GM12878 (cell line): ENCODE data around the gene ADAMTS14. TPM values are rescaled to one million over a fixed set of nuclear protein-coding genes. Genes with fewer than 3 reads are reported as not detected.

Experiments used
- ATAC-seq: fragments of 200-7000 bp; cut with Tn5 transposase; 3 replicates; pipeline ENCODE4 v1.9.1; 2020; ENCODE audit warnings: mild to moderate bottlenecking, moderate library complexity
- BruUV-seq: library from RNA; stranded (reverse); fragments of 400-500 nt; replicated peaks from 2 replicates; lab custom pipeline; 2021; lab: Mats Ljungman, UMichigan
- CTCF ChIA-PET: fragments of 300-600 bp; sonication (Branson Sonifier 250); formaldehyde crosslinking; extraction: SDS; loops from one replicate; lab custom pipeline; 2021; ENCODE audit warnings: inconsistent platforms; lab: Yijun Ruan, JAX
- POLR2A ChIA-PET: fragments of 350-600 bp; formaldehyde crosslinking; extraction: SDS; loops from one replicate; lab custom pipeline; 2021; ENCODE audit warnings: inconsistent platforms; lab: Charles Lee
- RAD21 ChIA-PET: fragments of 300-600 bp; sonication (Branson Sonifier 250); formaldehyde crosslinking; loops from one replicate; lab custom pipeline; 2023; ENCODE audit warnings: antibody characterized with exemption; ENCODE audit not compliant: unreplicated experiment; lab: Charles Lee
- SMC1A ChIA-PET: fragments of 300-600 bp; sonication (Branson Sonifier 250); formaldehyde crosslinking; loops from one replicate; lab custom pipeline; 2023; ENCODE audit not compliant: unreplicated experiment, uncharacterized antibody; lab: Charles Lee
- DNase-seq: peaks from one replicate; pipeline ENCODE4 v3.0.0-alpha.2; 2011; ENCODE audit warnings: low read depth, low spot score
- FAIRE-seq: peaks from 3 replicates; lab custom pipeline; 2011; peaks lifted over from hg19 to GRCh38; lab: Jason Lieb, UNC
- H2AFZ ChIP-seq: 2 replicates; pipeline ENCODE4 v1.6.0; 2011; ENCODE audit warnings: low read depth, low read length, control low read depth; ENCODE audit not compliant: control insufficient read depth
- H3K27ac ChIP-seq: 2 replicates; pipeline ENCODE4 v1.5.1; 2011; ENCODE audit warnings: control low read depth; ENCODE audit not compliant: control insufficient read depth, insufficient read depth
- H3K27me3 ChIP-seq, 2 experiments: replicated peaks in 1 of 2; 2 replicates each; pipeline versions ENCODE4 v1.6.0 to v1.6.1; 2011; ENCODE audit warnings: low read length in 1 of 2; ENCODE audit not compliant: control insufficient read depth in 2 of 2, insufficient read depth in 2 of 2
- H3K36me3 ChIP-seq, 2 experiments: 2 replicates each; pipeline ENCODE4 v1.5.1; 2011; ENCODE audit warnings: low read length in 1 of 2; ENCODE audit not compliant: control insufficient read depth in 2 of 2, insufficient read depth in 2 of 2
- H3K4me1 ChIP-seq: 2 replicates; pipeline ENCODE4 v1.6.1; 2011; ENCODE audit warnings: mild to moderate bottlenecking, low read length, moderate library complexity, mixed read lengths; ENCODE audit not compliant: control insufficient read depth, insufficient read depth
- H3K4me2 ChIP-seq: 2 replicates; pipeline ENCODE4 v1.6.0; 2011; ENCODE audit warnings: control low read depth; ENCODE audit not compliant: control insufficient read depth, insufficient read depth
- H3K4me3 ChIP-seq: fragments of 200-600 bp; sonication (generic); 2 replicates; pipeline ENCODE4 v1.5.1; 2016
- H3K79me2 ChIP-seq: 2 replicates; pipeline ENCODE4 v1.6.0; 2011; ENCODE audit warnings: low read length; ENCODE audit not compliant: control insufficient read depth, insufficient read depth
- H3K9ac ChIP-seq: 2 replicates; pipeline ENCODE4 v1.8.0; 2011; ENCODE audit warnings: low read length, control low read depth, mixed read lengths; ENCODE audit not compliant: control insufficient read depth, insufficient read depth
- H3K9me3 ChIP-seq: replicated peaks from 3 replicates; pipeline ENCODE4 v1.5.1; 2011; ENCODE audit warnings: mild to moderate bottlenecking, low read length; ENCODE audit not compliant: control insufficient read depth, insufficient read depth
- H4K20me1 ChIP-seq: 2 replicates; pipeline ENCODE4 v1.6.0; 2011; ENCODE audit not compliant: control insufficient read depth, insufficient read depth
- BCL11A ChIP-seq: IDR thresholded peaks from 2 replicates; pipeline ENCODE4 v1.6.1; 2011; ENCODE audit warnings: low read depth, low read length
- FOXK2 ChIP-seq: fragments of 450-650 bp; IDR thresholded peaks from 2 replicates; pipeline ENCODE4 v1.6.1; 2017; ENCODE audit warnings: mild to moderate bottlenecking, moderate library complexity
- HDAC2 ChIP-seq: fragments of 200-600 bp; sonication (generic); IDR thresholded peaks from 2 replicates; pipeline ENCODE4 v1.6.1; 2017
- IRF5 ChIP-seq: fragments of 450-650 bp; IDR thresholded peaks from 2 replicates; pipeline ENCODE4 v1.6.1; 2017; ENCODE audit warnings: borderline replicate concordance
- KAT2A ChIP-seq: conservative IDR thresholded peaks from 2 replicates; pipeline ENCODE4 v1.6.1; 2011; ENCODE audit warnings: low read depth, low read length; ENCODE audit not compliant: control insufficient read depth
- MEF2B ChIP-seq: fragments of 450-650 bp; IDR thresholded peaks from 2 replicates; pipeline ENCODE4 v1.6.1; 2018; ENCODE audit warnings: mild to moderate bottlenecking, moderate library complexity; ENCODE audit not compliant: partially characterized antibody, poor library complexity, severe bottlenecking
- NFIC ChIP-seq: IDR thresholded peaks from 2 replicates; pipeline ENCODE4 v1.6.1; 2012; ENCODE audit warnings: low read depth, mild to moderate bottlenecking, inconsistent platforms, low read length, moderate library complexity
- RELB ChIP-seq: fragments of 450-650 bp; IDR thresholded peaks from 2 replicates; pipeline ENCODE4 v1.6.1; 2017; ENCODE audit warnings: low read depth, mild to moderate bottlenecking, moderate library complexity
- SIX5 ChIP-seq: IDR thresholded peaks from 2 replicates; pipeline ENCODE4 v1.6.1; 2011; ENCODE audit warnings: mild to moderate bottlenecking, low read depth, low read length, moderate library complexity; ENCODE audit not compliant: severe bottlenecking
- SRF ChIP-seq, 2 experiments: IDR thresholded peaks; 2 replicates each; pipeline ENCODE4 v1.6.1; 2011; ENCODE audit warnings: low read depth in 2 of 2, low read length in 2 of 2, mild to moderate bottlenecking in 1 of 2, moderate library complexity in 1 of 2
- ZSCAN29 ChIP-seq: fragments of 450-650 bp; IDR thresholded peaks from 2 replicates; pipeline ENCODE4 v1.6.1; 2017; ENCODE audit warnings: mild to moderate bottlenecking, moderate library complexity
- WGBS: methylation state at CpG from one replicate; pipeline ENCODE4 v1.1.6; 2016; ENCODE audit warnings: low lambda C conversion rate; ENCODE audit not compliant: insufficient replicate concordance, insufficient coverage; ENCODE audit errors: missing lambda C conversion rate; 5-methylcytosine and 5-hydroxymethylcytosine counted together
- in situ Hi-C: fragments of 300-500 bp; cut with MboI; formaldehyde crosslinking; loops from 9 replicates; pipeline ENCODE4 v1.14.3; 2018; ENCODE audit warnings: mixed read lengths
- intact Hi-C: fragments of 100-400 bp; cut with micrococcal nuclease; formaldehyde crosslinking; loops from one replicate; pipeline ENCODE4 v1.14.2; 2022; ENCODE audit not compliant: unreplicated experiment
- polyA plus RNA-seq, 11 experiments: library from polyadenylated mRNA; depleted of rRNA in 4 of 11; unstranded in 6 of 11; stranded (reverse) in 5 of 11; fragments of >200 nt; fragmentation: Nextera tagmentation in 4 of 11; fragmentation: Illumina TruSeq in 1 of 11; extraction: Ambion mirVana in 4 of 11; extraction: Trizol in 1 of 11; gene quantifications; 1 replicate in 1 of 11; 2 replicates in 10 of 11; pipeline versions ENCODE4 v1.2.1 to v1.2.3, GENCODE V29; 2011 to 2016; ENCODE audit warnings: inconsistent platforms in 2 of 11, missing spikeins in 2 of 11, low read depth in 1 of 11
- total RNA-seq, 4 experiments: library from RNA; depleted of rRNA in 3 of 4; stranded (reverse); fragments of >200 nt in 3 of 4; fragmentation: Illumina TruSeq in 1 of 4; extraction: Trizol in 1 of 4; gene quantifications; 2 replicates each; pipeline versions ENCODE4 v1.2.1 to v1.2.3, GENCODE V29; 2013 to 2021
- TF ChIP-seq, protein P1 (sequence below): IDR thresholded peaks from 2 replicates; pipeline ENCODE4 v1.6.1; 2012; ENCODE audit warnings: low read depth, low read length, improper control_type of control experiment
- TF ChIP-seq, protein P2 (sequence below): IDR thresholded peaks from 2 replicates; pipeline ENCODE4 v1.6.1; 2011; ENCODE audit warnings: low read depth, low read length, improper control_type of control experiment, borderline replicate concordance

The ADAMTS14 gene
- total and polyA plus RNA-seq, 10 of the 15 experiments (the other 5 are each of a cell fraction or from before 2014, with no cell fraction given) = 0.03 to 0.05 TPM; not detected in 8

DNA sequence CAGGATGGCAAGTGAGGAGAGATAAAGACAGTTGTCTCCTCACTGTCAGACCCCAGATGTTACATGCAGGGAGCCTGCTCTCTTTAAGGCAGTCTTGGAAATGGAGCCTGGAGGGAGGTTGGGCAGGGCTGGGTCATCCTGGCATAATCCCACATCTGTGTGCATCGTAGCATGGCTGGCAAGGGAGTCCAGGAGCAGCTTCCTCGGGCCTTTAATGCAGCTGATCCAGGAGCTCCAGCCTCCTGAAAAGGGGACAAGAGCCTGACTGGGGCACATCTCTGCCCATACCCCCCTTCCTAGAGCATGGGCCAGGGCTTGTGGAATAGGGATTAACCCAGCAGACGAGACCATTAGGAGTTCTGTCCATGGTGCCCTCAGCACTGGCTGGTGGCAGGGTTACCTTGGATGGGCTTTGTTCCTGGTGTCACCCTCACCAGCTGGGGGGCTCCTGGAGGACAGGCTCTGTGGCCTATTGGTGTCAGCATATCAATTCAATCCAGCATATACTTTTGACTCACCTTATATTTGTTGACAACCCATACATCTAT is 77.9 kb downstream of the ADAMTS14 start:
- DNase-seq = no peak
- in situ Hi-C loops (no loop called here), intact Hi-C loops (no loop called here)
- no peak for ATAC-seq
- Histone ChIP-seq H3K4me3 (no peak overlapping the region), H3K4me2 (no peak overlapping the region), H3K79me2 (no peaks in the 10 kb centered on the region), H3K27ac (no peak overlapping the region), H3K36me3 (no peaks in the 10 kb centered on the region), H3K9me3 (no peaks in the 10 kb centered on the region), H3K4me1 (no peaks in the 10 kb centered on the region), H2AFZ (no peak overlapping the region), H4K20me1 (no peaks in the 10 kb centered on the region), H3K9ac (no peak overlapping the region), H3K27me3 (no peaks in the 10 kb centered on the region)
- FAIRE-seq = no peak
- SMC1A ChIA-PET = no interaction called here
- CTCF ChIA-PET = no interaction called here
- 0% methylated on average over 3 of the region's 3 CpGs for WGBS
- no peak for TF ChIP-seq HDAC2
- no peak for TF ChIP-seq ZSCAN29
- no peak for TF ChIP-seq BCL11A
- TF ChIP-seq, protein P1, sequence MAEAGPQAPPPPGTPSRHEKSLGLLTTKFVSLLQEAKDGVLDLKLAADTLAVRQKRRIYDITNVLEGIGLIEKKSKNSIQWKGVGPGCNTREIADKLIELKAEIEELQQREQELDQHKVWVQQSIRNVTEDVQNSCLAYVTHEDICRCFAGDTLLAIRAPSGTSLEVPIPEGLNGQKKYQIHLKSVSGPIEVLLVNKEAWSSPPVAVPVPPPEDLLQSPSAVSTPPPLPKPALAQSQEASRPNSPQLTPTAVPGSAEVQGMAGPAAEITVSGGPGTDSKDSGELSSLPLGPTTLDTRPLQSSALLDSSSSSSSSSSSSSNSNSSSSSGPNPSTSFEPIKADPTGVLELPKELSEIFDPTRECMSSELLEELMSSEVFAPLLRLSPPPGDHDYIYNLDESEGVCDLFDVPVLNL = no peak
- RAD21 ChIA-PET = no interaction called here
- POLR2A ChIA-PET = no interaction called here
- BruUV-seq = no TSS peak

- H3K36me3 ChIP-seq = no peaks in the 10 kb centered on the region
- no peak overlapping the region for H2AFZ ChIP-seq
- H3K4me3 ChIP-seq = no peak overlapping the region
- FAIRE-seq (no peak), DNase-seq (no peak), ATAC-seq (no peak)
- no peak overlapping the region for H3K27ac ChIP-seq
- no peaks in the 10 kb centered on the region for H3K9me3 ChIP-seq
- ChIA-PET RAD21 (no interaction called here), SMC1A (no interaction called here), CTCF (no interaction called here), POLR2A (no interaction called here)
- in situ Hi-C loops = no loop called here
- intact Hi-C loops = no loop called here
- no peaks in the 10 kb centered on the region for H3K4me1 ChIP-seq
- H3K27me3 ChIP-seq = no peaks in the 10 kb centered on the region
- 49% methylated on average over 9 of the region's 9 CpGs for WGBS
- no TSS peak for BruUV-seq
- no peaks in the 10 kb centered on the region for H4K20me1 ChIP-seq
- no peak overlapping the region for H3K4me2 ChIP-seq
- no peaks in the 10 kb centered on the region for H3K79me2 ChIP-seq
- no peak overlapping the region for H3K9ac ChIP-seq
- TF ChIP-seq FOXK2 = no peak
- TF ChIP-seq SRF (IDR thresholded peaks at IDR 0.05; ENCODE audit: low read depth in 2 of 2, low read length in 2 of 2) = no peak
- no peak for TF ChIP-seq MEF2B
- TF ChIP-seq RELB = no peak
- TF ChIP-seq KAT2A = no peak
- no peak for TF ChIP-seq NFIC
- TF ChIP-seq IRF5 = no peak
- TF ChIP-seq, protein P2, sequence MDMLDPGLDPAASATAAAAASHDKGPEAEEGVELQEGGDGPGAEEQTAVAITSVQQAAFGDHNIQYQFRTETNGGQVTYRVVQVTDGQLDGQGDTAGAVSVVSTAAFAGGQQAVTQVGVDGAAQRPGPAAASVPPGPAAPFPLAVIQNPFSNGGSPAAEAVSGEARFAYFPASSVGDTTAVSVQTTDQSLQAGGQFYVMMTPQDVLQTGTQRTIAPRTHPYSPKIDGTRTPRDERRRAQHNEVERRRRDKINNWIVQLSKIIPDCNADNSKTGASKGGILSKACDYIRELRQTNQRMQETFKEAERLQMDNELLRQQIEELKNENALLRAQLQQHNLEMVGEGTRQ = no peak
- TF ChIP-seq SIX5 = no peak
These were observed 79.0 kb downstream of the ADAMTS14 start for GRCh38 chr10:70751356-70751755.
